RWPE2 (cell line): ENCODE measurements around the gene RPL3.

Source experiments
- ATAC-seq: fragments of 200-7000 bp; cut with Tn5 transposase; 3 replicates; pipeline ENCODE4 v1.9.1; 2021; ENCODE audit warnings: low read depth
- DNase-seq: peaks from one replicate; pipeline ENCODE4 v3.0.0-alpha.2; 2020; ENCODE audit warnings: low spot score
- H3K27ac ChIP-seq: fragments of 450-650 bp; 2 replicates; pipeline ENCODE4 v1.5.1; 2017; ENCODE audit warnings: mild to moderate bottlenecking; ENCODE audit not compliant: poor library complexity, severe bottlenecking
- H3K27me3 ChIP-seq: fragments of 250-450 bp; sonication (Bioruptor Pico); 2 replicates; pipeline ENCODE4 v1.5.1; 2021; ENCODE audit warnings: mild to moderate bottlenecking, moderate library complexity; ENCODE audit not compliant: insufficient read depth, poor library complexity, severe bottlenecking
- H3K36me3 ChIP-seq: fragments of 250-450 bp; sonication (Bioruptor Pico); 2 replicates; pipeline ENCODE4 v1.5.1; 2020; ENCODE audit warnings: low read depth, mild to moderate bottlenecking, moderate library complexity
- H3K4me1 ChIP-seq: fragments of 250-450 bp; sonication (Bioruptor Pico); 2 replicates; pipeline ENCODE4 v1.5.1; 2021; ENCODE audit warnings: mild to moderate bottlenecking, moderate library complexity; ENCODE audit not compliant: insufficient read depth, poor library complexity, severe bottlenecking
- H3K4me3 ChIP-seq: fragments of 250-450 bp; sonication (Bioruptor Pico); 2 replicates; pipeline ENCODE4 v1.5.1; 2021; ENCODE audit warnings: mild to moderate bottlenecking, moderate library complexity; ENCODE audit not compliant: severe bottlenecking
- H3K9me3 ChIP-seq: fragments of 250-450 bp; sonication (Bioruptor Pico); 2 replicates; pipeline ENCODE4 v1.5.1; 2021; ENCODE audit warnings: mild to moderate bottlenecking, moderate library complexity; ENCODE audit not compliant: severe bottlenecking
- CTCF ChIP-seq: fragments of 450-650 bp; IDR thresholded peaks from one replicate; pipeline ENCODE4 v1.5.1; 2017; ENCODE audit warnings: mild to moderate bottlenecking, moderate library complexity; ENCODE audit not compliant: poor library complexity, severe bottlenecking

The RPL3 gene

GRCh38 chr22:39315389-39315788, 4.0 kb downstream of the RPL3 start:
- peak overlapping the region; percentile 96 for H3K27ac ChIP-seq
- no peak for DNase-seq
- no peak overlapping the region for H3K4me3 ChIP-seq
- TF ChIP-seq CTCF = no peak
- H3K27me3 ChIP-seq = no peaks in the 10 kb centered on the region
- ATAC-seq = no peak
- H3K36me3 ChIP-seq = peaks cover 82% of the 10 kb centered on the region
- peaks cover 30% of the 10 kb centered on the region for H3K4me1 ChIP-seq
- no peaks in the 10 kb centered on the region for H3K9me3 ChIP-seq

GRCh38 chr22:39314251-39314971, 5.0 kb downstream of the RPL3 start:
- no peak for TF ChIP-seq CTCF
- Histone ChIP-seq H3K27ac (peak overlapping the region; percentile 96), H3K4me1 (peaks cover 40% of the 10 kb centered on the region), H3K9me3 (no peaks in the 10 kb centered on the region), H3K36me3 (peaks cover 82% of the 10 kb centered on the region), H3K27me3 (no peaks in the 10 kb centered on the region), H3K4me3 (no peak overlapping the region)
- no peak for DNase-seq
- ATAC-seq = no peak

- H3K4me1 ChIP-seq = peaks cover 48% of the 10 kb centered on the region
- peak overlapping the region; percentile 96 for H3K27ac ChIP-seq
Observed at GRCh38 chr22:39313258-39314001, 6.0 kb downstream of the RPL3 start.

GRCh38 chr22:39312410-39312809, 7.0 kb downstream of the RPL3 start:
- Histone ChIP-seq H3K4me3 (no peak overlapping the region), H3K4me1 (peaks cover 46% of the 10 kb centered on the region), H3K36me3 (peaks cover 74% of the 10 kb centered on the region), H3K27ac (peak overlapping the region; percentile 96), H3K9me3 (no peaks in the 10 kb centered on the region), H3K27me3 (no peaks in the 10 kb centered on the region)
- no peak for TF ChIP-seq CTCF
- DNase-seq (peak; percentile 60), ATAC-seq (no peak)

More at GRCh38 chr22:39313258-39314001, 6.0 kb downstream of the RPL3 start:
- Histone ChIP-seq H3K27me3 (no peaks in the 10 kb centered on the region), H3K4me3 (no peak overlapping the region), H3K36me3 (peaks cover 74% of the 10 kb centered on the region), H3K9me3 (no peaks in the 10 kb centered on the region)
- ATAC-seq (no peak), DNase-seq (no peak)
- TF ChIP-seq CTCF = no peak
